HL-60 (cell line): ENCODE data around the gene TEX52.

ENCODE experiments used
- DNase-seq, 2 experiments: peaks; one replicate each; pipeline ENCODE4 v3.0.0-alpha.2; 2010 to 2020; ENCODE audit warnings: low read depth in 1 of 2, low spot score in 1 of 2
- H3K27ac ChIP-seq: fragments of 250-450 bp; sonication (Bioruptor Pico); replicated peaks from 2 replicates; pipeline ENCODE4 v1.5.1; 2020; ENCODE audit warnings: mild to moderate bottlenecking, moderate library complexity
- H3K27me3 ChIP-seq: fragments of 250-450 bp; sonication (Bioruptor Pico); 2 replicates; pipeline ENCODE4 v1.5.1; 2021; ENCODE audit warnings: mild to moderate bottlenecking, moderate library complexity; ENCODE audit not compliant: insufficient read depth, poor library complexity, severe bottlenecking
- H3K4me3 ChIP-seq: replicated peaks from 2 replicates; pipeline ENCODE4 v1.5.1; 2011; ENCODE audit warnings: mild to moderate bottlenecking, control low read depth, low read length; ENCODE audit not compliant: insufficient read depth
- CTCF ChIP-seq: IDR thresholded peaks from one replicate; pipeline ENCODE4 v1.5.1; 2011; ENCODE audit warnings: low read length, control low read depth, inconsistent platforms; ENCODE audit not compliant: insufficient read depth
- GABPA ChIP-seq: IDR thresholded peaks from 2 replicates; pipeline ENCODE4 v1.6.1; 2012; ENCODE audit warnings: low read depth
- POLR2AphosphoS5 ChIP-seq: IDR thresholded peaks from 2 replicates; pipeline ENCODE4 v1.6.1; 2012; ENCODE audit warnings: low read depth
- REST ChIP-seq: IDR thresholded peaks from 2 replicates; pipeline ENCODE4 v1.6.1; 2012; ENCODE audit warnings: low read depth; ENCODE audit not compliant: insufficient replicate concordance
- SPI1 ChIP-seq: IDR thresholded peaks from 2 replicates; pipeline ENCODE4 v1.6.1; 2012; ENCODE audit warnings: low read depth, mild to moderate bottlenecking, borderline replicate concordance

Gene TEX52

GRCh38 chr12:2829275-2829674 lies 27.6 kb downstream of the TEX52 start:
- Histone ChIP-seq H3K27me3 (no peaks in the 10 kb centered on the region), H3K27ac (no peak overlapping the region), H3K4me3 (no peak overlapping the region)
- TF ChIP-seq REST (no peak), POLR2AphosphoS5 (no peak), GABPA (no peak), CTCF (no peak), SPI1 (no peak)
- DNase-seq = no peak

- no peak for TF ChIP-seq SPI1
- TF ChIP-seq CTCF = no peak
- no peak for TF ChIP-seq POLR2AphosphoS5
- TF ChIP-seq GABPA = no peak
- no peak for TF ChIP-seq REST
- Histone ChIP-seq H3K4me3 (no peak overlapping the region), H3K27ac (no peak overlapping the region), H3K27me3 (no peaks in the 10 kb centered on the region)
- no peak for DNase-seq
Observed at GRCh38 chr12:2826721-2827515, 29.9 kb downstream of the TEX52 start.

- no peak overlapping the region for H3K4me3 ChIP-seq
- TF ChIP-seq REST (no peak), POLR2AphosphoS5 (no peak), GABPA (no peak), CTCF (no peak), SPI1 (no peak)
- H3K27ac ChIP-seq = no peak overlapping the region
- no peaks in the 10 kb centered on the region for H3K27me3 ChIP-seq
- no peak for DNase-seq
Observed at GRCh38 chr12:2826036-2826435, 30.8 kb downstream of the TEX52 start.
